ENCODE measurements around the gene ANKRD12. TPM values are rescaled to one million over a fixed set of nuclear protein-coding genes. Genes with fewer than 3 reads are reported as not detected.
A peak's percentile ranks its signal among the peaks of the same experiment; 100 is the strongest.
"Not testable (repeated sequence)": the region's sequence is repeated elsewhere in the genome, so short reads cannot be mapped to it uniquely, and the experiment has no call there.

ANKRD12 gene
- total RNA-seq, result 31.5 and 36.3 TPM in 2 replicates
- polyA plus RNA-seq (2012), result 9.8 TPM

- peak; percentile 96 for DNase-seq (ENCODE audit: low read depth)
These were observed at the start of gene ANKRD12 for GRCh38 chr18:9136315-9137155. Gene ANKRD12 (plus strand): TSS chr18:9136781. CDS start chr18:9182433, 45,652 bp downstream.

GRCh38 chr18:9087144-9087543 lies 49.4 kb upstream of the ANKRD12 start:
- DNase-seq (ENCODE audit: low read depth), result no peak

DNA sequence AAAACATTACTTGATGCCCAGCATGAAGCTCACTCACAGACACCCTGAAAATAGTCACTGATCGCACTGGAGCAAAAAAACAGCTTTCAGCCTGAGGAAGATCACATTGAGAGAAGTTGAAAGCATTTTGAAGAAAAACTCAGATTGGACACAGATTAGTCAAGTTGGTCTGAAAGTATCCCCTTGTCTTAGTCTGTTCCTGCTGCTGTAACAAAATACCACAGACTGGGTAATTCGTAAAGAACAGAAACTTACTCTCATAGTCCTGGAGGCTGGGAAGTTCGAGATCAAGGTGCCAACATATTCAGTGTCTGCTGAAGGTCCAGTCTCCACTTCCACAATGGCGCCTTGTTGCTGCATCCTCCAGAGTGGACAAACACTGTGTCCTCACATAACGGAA lies 48.3 kb upstream of the ANKRD12 start:
- no peak for DNase-seq (ENCODE audit: low read depth)

- not testable (repeated sequence) for DNase-seq (ENCODE audit: low read depth)
These were observed 47.9 kb upstream of the ANKRD12 start for GRCh38 chr18:9088727-9089126.

GRCh38 chr18:9090578-9090977 lies 46.0 kb upstream of the ANKRD12 start:
- DNase-seq (ENCODE audit: low read depth), result no peak

GRCh38 chr18:9091066-9091476 lies 45.5 kb upstream of the ANKRD12 start:
- no peak for DNase-seq (ENCODE audit: low read depth)

- DNase-seq (ENCODE audit: low read depth), result no peak
These were observed 43.9 kb upstream of the ANKRD12 start for GRCh38 chr18:9092665-9093064.

GRCh38 chr18:9093109-9093508 lies 43.5 kb upstream of the ANKRD12 start:
- DNase-seq (ENCODE audit: low read depth), result not testable (repeated sequence)

DNA sequence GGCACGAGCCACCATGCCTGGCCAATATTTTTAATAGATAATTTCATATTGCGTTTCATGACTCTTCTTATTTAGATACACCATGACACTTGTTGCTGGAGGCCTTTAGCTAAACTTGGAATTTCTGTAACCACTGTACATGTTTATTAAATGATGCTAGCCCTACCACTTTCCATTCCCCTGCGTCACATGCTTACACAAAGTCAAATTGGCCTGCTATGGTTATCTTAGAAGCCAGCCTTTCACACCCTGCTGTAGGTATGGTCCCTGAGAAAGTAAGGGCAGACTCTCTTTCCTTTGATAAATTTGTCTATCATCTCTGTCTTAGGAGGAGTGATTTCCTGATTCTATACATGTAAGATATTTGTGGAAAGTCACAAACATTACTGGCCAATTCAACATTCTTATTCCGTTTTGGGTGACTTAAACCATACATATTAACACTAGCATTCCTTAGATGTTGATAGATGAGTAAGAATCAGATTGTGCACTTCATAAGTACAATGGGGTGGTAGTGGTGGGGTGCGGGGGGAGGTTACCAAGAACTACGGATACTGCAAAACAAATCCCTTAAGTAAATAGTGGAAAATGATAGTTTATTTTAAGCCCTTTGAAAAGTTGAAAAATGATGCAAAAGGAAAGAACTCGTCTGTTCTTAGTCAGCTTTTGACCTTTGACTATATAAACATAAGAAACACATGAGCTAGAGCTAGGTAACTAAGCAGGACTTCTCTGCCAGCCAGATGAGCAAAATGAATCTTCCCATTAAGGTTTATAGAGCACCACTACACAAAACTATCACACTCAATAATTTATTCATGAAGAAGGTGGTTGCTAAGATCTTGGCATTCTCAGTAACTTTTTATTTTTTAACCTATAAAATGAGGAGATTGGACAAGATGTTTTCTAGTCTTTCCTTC lies 42.0 kb upstream of the ANKRD12 start:
- no peak for DNase-seq (ENCODE audit: low read depth)

DNA sequence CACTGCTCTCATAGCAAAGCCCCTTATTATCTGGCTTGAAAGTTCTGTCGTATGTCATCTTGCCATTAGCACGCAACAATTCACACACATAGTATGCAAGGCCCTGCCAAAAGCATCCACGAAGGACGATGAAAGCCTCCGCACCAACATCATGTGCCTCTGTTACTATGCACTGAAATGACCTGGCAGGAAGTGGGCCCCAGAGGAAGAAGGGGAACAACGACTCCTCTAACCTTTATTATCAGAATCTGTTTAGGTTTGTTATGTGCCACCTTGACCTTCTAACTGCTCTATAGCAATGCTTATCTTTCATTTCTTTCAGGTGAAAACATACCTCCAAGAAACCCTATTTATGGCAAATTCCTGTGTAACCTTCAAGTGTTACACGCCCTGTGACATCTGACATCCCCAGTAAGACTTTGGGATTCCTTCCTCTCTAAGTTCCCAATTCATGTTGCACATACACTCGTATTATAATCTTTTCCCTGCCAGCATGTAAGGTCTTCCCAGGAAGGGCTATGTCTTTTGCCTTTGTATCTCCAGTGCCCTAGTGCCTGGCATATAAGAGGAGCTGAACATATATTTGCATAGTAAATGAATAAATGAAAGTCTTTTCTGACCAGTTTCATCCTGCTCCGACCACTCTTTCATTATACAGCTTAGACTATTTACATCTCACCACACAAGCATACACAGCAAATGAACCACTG lies 41.1 kb upstream of the ANKRD12 start:
- no peak for DNase-seq (ENCODE audit: low read depth)

GRCh38 chr18:9096007-9096371 lies 40.6 kb upstream of the ANKRD12 start:
- DNase-seq (ENCODE audit: low read depth), result no peak

GRCh38 chr18:9096685-9097084 lies 39.9 kb upstream of the ANKRD12 start:
- DNase-seq (ENCODE audit: low read depth), result no peak

DNA sequence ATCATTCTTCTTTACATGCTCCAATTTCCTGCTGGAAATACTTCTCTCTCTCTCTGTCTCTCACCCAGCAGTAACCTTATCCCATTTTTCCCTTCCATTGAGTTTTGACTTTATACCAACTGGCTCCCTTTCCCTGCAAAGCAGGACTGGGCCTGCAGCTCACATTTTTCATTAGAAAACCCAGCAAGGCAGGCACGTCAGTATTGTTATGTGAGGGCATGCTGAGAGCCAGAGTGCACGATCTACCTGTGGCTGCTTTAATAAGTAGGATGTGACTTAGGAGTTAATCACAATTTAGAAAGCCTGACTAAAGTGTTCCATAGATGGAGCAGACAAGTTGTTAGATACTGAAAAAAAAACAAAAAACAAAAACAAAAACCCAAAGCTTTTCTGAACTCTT lies 39.2 kb upstream of the ANKRD12 start:
- DNase-seq (ENCODE audit: low read depth), result no peak

DNA sequence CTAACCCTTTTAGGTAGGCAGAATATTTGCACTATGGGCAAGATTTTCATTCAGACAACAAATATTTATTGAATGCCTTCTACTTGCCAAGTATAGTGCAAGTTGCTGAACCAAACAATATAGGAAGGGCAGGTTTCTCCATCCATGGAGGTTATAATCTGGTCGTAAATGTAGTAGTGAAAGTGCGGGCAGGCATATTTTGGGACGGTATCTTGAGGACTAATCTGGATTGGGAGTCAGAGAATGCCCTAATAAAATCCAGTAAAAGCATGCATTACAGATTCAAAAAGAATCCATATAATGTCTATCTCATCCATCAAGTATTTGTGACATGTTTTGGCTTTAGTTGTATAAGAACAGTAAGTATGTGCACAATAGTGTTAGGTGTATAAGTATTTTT lies 35.8 kb upstream of the ANKRD12 start:
- no peak for DNase-seq (ENCODE audit: low read depth)

DNA sequence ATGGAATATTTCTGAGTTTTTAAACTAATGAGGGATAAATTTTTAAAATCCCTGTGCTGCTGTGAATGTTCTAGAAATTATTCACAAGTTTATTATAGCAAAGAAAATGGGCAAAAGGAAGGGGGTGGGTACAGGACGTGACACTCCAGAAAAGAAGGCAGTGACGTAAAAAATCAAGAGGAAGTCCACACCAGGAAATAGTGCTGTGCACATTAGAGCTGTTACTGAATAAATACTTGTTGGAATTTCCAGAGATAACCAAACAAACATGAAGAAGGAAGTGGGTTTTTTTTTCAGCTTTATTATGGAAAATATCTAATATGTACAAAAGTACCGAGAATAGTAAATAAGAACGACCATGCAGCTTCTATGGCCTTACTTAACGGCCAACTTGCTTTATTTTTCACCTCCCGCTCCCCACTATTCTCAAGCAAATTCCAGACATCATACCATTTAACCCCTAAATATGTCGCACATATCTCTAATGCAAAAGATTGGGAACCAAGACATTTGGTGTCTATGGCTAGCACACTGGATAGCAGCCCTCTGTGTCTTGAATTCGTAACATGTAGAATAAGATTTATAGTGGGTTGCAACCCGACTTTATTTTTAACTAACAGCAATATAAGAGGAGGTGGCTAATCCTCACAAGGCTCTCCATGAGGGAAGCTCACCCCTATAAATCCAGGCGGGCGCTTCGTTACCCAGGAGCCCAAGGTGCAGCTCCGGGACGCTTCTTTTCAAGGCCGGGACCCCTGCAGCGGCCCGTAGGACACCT lies 34.7 kb upstream of the ANKRD12 start:
- peak; percentile 51 for DNase-seq (ENCODE audit: low read depth)

DNA sequence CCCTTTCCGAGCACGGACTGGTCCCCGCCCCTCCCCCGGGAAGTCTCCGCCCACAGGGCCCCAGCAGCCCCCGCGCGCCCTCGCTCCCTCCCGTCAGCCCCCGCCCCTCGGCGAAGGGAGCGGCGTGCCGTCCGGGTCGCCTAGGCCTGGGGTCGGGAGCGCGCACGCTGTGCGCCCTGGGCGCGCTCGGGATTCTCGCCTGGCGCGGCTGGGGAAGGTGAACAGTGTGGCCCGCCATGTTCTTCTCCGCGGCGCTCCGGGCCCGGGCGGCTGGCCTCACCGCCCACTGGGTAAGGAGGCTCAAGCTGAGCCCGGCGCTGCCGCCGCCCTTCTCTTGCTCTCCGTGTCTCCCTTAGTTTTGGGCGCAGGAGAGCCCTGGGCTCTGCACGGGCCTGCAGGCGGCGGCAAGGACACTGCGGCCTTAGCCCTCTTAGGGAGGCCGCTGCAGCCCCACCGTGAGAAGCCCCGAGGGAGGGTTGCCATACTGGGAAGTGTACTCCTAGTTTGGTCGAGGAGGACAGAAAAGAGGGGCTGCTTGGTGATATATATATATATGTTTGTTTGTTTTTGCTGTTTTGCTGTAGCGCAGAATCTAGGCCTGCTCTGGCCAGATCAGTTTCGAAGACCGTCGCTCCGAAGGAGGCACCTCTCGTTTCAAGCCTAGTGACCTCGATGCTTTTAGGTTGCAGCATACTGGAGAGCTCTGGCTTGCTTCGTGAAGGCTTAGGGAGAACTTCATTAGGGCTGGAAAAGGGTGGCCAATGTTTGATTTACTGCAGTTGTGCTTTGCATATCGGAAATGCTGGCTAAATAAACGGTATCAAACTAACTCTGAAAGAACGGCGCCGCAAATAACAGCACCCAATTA lies 33.8 kb upstream of the ANKRD12 start, which contains the start of gene NDUFV2:
Gene NDUFV2, plus strand, starts transcription at position 192 of the 868 bp plus-strand sequence. Its CDS starts 45 bp downstream, at position 237.
- peak; percentile 97 for DNase-seq (ENCODE audit: low read depth)

GRCh38 chr18:9103376-9103873 lies 33.2 kb upstream of the ANKRD12 start:
- DNase-seq (ENCODE audit: low read depth), result peak; percentile 39

DNA sequence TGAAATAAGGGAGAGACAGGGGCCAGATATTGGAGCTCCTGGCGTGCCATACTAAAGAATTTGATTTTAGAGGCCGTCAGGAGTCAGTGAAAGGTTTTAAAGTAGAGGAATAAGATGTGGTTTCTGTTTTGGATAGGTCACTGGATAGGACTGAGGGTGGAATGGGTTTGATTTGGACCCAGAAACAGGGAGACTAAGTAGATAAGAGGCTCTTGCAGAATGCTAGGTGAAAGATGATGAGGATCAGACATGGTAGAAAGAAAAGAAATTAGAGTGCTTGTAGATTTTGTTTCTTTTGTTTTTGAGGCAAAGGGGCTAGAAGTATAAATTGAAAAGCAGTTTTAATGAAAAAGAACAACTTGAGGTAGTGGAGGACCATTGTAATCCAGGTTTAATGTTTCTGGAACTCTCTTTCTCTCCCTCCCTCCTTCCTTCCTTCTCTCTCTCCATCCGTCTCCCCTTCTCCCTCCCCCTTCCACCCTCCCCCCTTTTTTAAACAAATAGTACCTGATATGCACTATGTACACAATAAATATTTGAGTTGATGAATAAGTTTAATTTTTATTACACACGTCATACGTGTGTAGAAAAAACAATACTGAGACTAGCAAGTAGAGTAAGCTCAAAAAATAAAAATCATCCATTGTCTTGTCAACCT lies 32.2 kb upstream of the ANKRD12 start:
- no peak for DNase-seq (ENCODE audit: low read depth)

- DNase-seq (ENCODE audit: low read depth), result no peak
These were observed 31.2 kb upstream of the ANKRD12 start for GRCh38 chr18:9105420-9105819.

Measured in myocyte (in vitro differentiated cells).